BJ (cell line): Measurements from ENCODE around the gene RNU4-1. TPM values are rescaled to one million over a fixed set of nuclear protein-coding genes. Genes with fewer than 3 reads are reported as not detected.
"Not testable (repeated sequence)": the region's sequence is repeated elsewhere in the genome, so short reads cannot be mapped to it uniquely, and the experiment has no call there.

Experiments
- CTCF ChIA-PET: fragments of 350-600 bp; formaldehyde crosslinking; extraction: SDS; loops from one replicate; lab custom pipeline; 2021; ENCODE audit warnings: antibody characterized with exemption, inconsistent platforms; lab: Yijun Ruan, JAX
- POLR2A ChIA-PET: fragments of 300-600 bp; sonication (Branson Sonifier 250); formaldehyde crosslinking; extraction: SDS; loops from one replicate; lab custom pipeline; 2021; ENCODE audit warnings: antibody characterized with exemption; lab: Charles Lee
- DNase-seq: peaks from one replicate; pipeline ENCODE4 v3.0.0-alpha.2; 2011; ENCODE audit warnings: low read depth
- H3K27me3 ChIP-seq: 2 replicates; pipeline ENCODE4 v1.6.0; 2011; ENCODE audit warnings: low read length; ENCODE audit not compliant: control insufficient read depth, insufficient read depth
- H3K36me3 ChIP-seq: 2 replicates; pipeline ENCODE4 v1.5.1; 2011; ENCODE audit warnings: low read length; ENCODE audit not compliant: control insufficient read depth, insufficient read depth
- H3K4me3 ChIP-seq: 2 replicates; pipeline ENCODE4 v1.5.1; 2011; ENCODE audit warnings: low read depth, mild to moderate bottlenecking, control low read depth, low read length
- CTCF ChIP-seq: IDR thresholded peaks from 2 replicates; pipeline ENCODE4 v1.5.1; 2011; ENCODE audit warnings: low read depth, mild to moderate bottlenecking, control low read depth, inconsistent platforms, low read length, moderate library complexity; ENCODE audit not compliant: insufficient read depth
- polyA plus RNA-seq: library from polyadenylated mRNA; depleted of rRNA; stranded (reverse); fragments of >200 nt; gene quantifications from 2 replicates; pipeline ENCODE4 v1.2.3, GENCODE V29; 2011

RNU4-1 gene
- polyA plus RNA-seq, 1 experiment = not detected

- H3K4me3 ChIP-seq, POLR2A ChIA-PET, DNase-seq, H3K27me3 ChIP-seq, H3K36me3 ChIP-seq: not testable (repeated sequence)
- CTCF ChIA-PET = interaction anchor here (1.0 to 1.6 kb wide), 7 partner anchors 9 to 160 kb away, joined by 3 to 10 read pairs (median 4); partner anchors contain the start of gene DYNLL1
- peak; percentile 73 for TF ChIP-seq CTCF
Measured at GRCh38 chr12:120335447-120335846, 42.4 kb upstream of the RNU4-1 start.

- DNase-seq = no peak
- H3K4me3 ChIP-seq = no peak overlapping the region
- TF ChIP-seq CTCF = no peak
- CTCF ChIA-PET = interaction anchor here (1.3 kb wide), 1 partner anchor 28 kb away, joined by 3 read pairs; no protein-coding TSS in a partner anchor
- POLR2A ChIA-PET = no interaction called here
- H3K36me3 ChIP-seq = no peaks in the 10 kb centered on the region
- peaks cover 5% of the 10 kb centered on the region; the same call in 1 of the 2 replicates for H3K27me3 ChIP-seq
Measured at GRCh38 chr12:120332523-120332922, 39.5 kb upstream of the RNU4-1 start.

- peaks cover 5% of the 10 kb centered on the region; the same call in 1 of the 2 replicates for H3K27me3 ChIP-seq
- no peaks in the 10 kb centered on the region for H3K36me3 ChIP-seq
- ChIA-PET POLR2A (no interaction called here), CTCF (interaction anchor here (1.1 to 1.3 kb wide), 2 partner anchors 13 to 29 kb away, joined by 3 read pairs; no protein-coding TSS in a partner anchor)
- H3K4me3 ChIP-seq = no peak overlapping the region
- DNase-seq = no peak
- TF ChIP-seq CTCF = no peak
Measured at GRCh38 chr12:120332041-120332440, 39.0 kb upstream of the RNU4-1 start.

GRCh38 chr12:120331390-120331789, 38.4 kb upstream of the RNU4-1 start:
- DNase-seq = no peak
- Histone ChIP-seq H3K4me3 (no peak overlapping the region), H3K27me3 (peaks cover 5% of the 10 kb centered on the region; the same call in 1 of the 2 replicates), H3K36me3 (no peaks in the 10 kb centered on the region)
- ChIA-PET CTCF (interaction anchor here (1.1 to 1.3 kb wide), 2 partner anchors 13 to 29 kb away, joined by 3 read pairs; no protein-coding TSS in a partner anchor), POLR2A (no interaction called here)
- TF ChIP-seq CTCF = no peak

GRCh38 chr12:120328228-120328627, 35.2 kb upstream of the RNU4-1 start:
- no peak for DNase-seq
- TF ChIP-seq CTCF = no peak
- Histone ChIP-seq H3K27me3 (peaks cover 5% of the 10 kb centered on the region; the same call in 1 of the 2 replicates), H3K4me3 (no peak overlapping the region), H3K36me3 (no peaks in the 10 kb centered on the region)
- ChIA-PET POLR2A (no interaction called here), CTCF (interaction anchor here (0.6 to 2.7 kb wide), 3 partner anchors 28 to 426 kb away, joined by 3 to 7 read pairs (median 3); no protein-coding TSS in a partner anchor)
